OCI-LY1 (cell line): Measurements from ENCODE around the gene WWP2.
"Not testable (repeated sequence)": the region's sequence is repeated elsewhere in the genome, so short reads cannot be mapped to it uniquely, and the experiment has no call there.

Experiments used
- H2AFZ ChIP-seq: fragments of 200-600 bp; sonication (generic), shearing (Covaris generic); 2 replicates; pipeline ENCODE4 v1.6.0; 2014; ENCODE audit warnings: antibody characterized with exemption, mild to moderate bottlenecking, low read length
- H3F3A ChIP-seq: fragments of 200-600 bp; sonication (generic), shearing (Covaris generic); 2 replicates; pipeline ENCODE4 v1.6.0; 2014; ENCODE audit warnings: mild to moderate bottlenecking, antibody characterized with exemption, low read length, moderate library complexity; ENCODE audit not compliant: insufficient read depth
- H3K27ac ChIP-seq: fragments of 200-600 bp; sonication (generic); 2 replicates; pipeline ENCODE4 v1.5.1; 2014; ENCODE audit warnings: low read length, mixed run types, mild to moderate bottlenecking, low read depth; ENCODE audit not compliant: poor library complexity, severe bottlenecking
- H3K27me3 ChIP-seq: fragments of 200-600 bp; sonication (generic); 2 replicates; pipeline ENCODE4 v1.6.0; 2014; ENCODE audit warnings: antibody characterized with exemption, mild to moderate bottlenecking, low read length, moderate library complexity; ENCODE audit not compliant: insufficient read depth
- H3K36me3 ChIP-seq: fragments of 200-600 bp; sonication (generic); 2 replicates; pipeline ENCODE4 v1.6.1; 2014; ENCODE audit warnings: mild to moderate bottlenecking, antibody characterized with exemption, low read length, moderate library complexity, mixed read lengths; ENCODE audit not compliant: insufficient read depth
- H3K4me1 ChIP-seq: fragments of 200-600 bp; sonication (generic); 2 replicates; pipeline ENCODE4 v1.5.1; 2014; ENCODE audit warnings: mild to moderate bottlenecking, low read length, moderate library complexity; ENCODE audit not compliant: insufficient read depth, severe bottlenecking
- H3K4me2 ChIP-seq: fragments of 200-600 bp; sonication (generic), shearing (Covaris generic); 2 replicates; pipeline ENCODE4 v1.6.1; 2014; ENCODE audit warnings: low read length
- H3K4me3 ChIP-seq: fragments of 200-600 bp; sonication (generic); 2 replicates; pipeline ENCODE4 v1.5.1; 2014; ENCODE audit warnings: low read length, low read depth, mild to moderate bottlenecking, mixed read lengths; ENCODE audit not compliant: poor library complexity, severe bottlenecking
- H3K79me2 ChIP-seq: fragments of 200-600 bp; shearing (Covaris generic); 2 replicates; pipeline ENCODE4 v1.6.1; 2016; ENCODE audit warnings: mixed run types, low read length, mixed read lengths; ENCODE audit not compliant: insufficient read depth
- H3K9ac ChIP-seq: fragments of 200-600 bp; sonication (generic), shearing (Covaris generic); 2 replicates; pipeline ENCODE4 v1.6.1; 2014; ENCODE audit warnings: mild to moderate bottlenecking, low read length, mixed read lengths
- H3K9me2 ChIP-seq: fragments of 200-600 bp; sonication (generic), shearing (Covaris generic); 2 replicates; pipeline ENCODE4 v1.6.1; 2014; ENCODE audit warnings: low read depth, mild to moderate bottlenecking, low read length, mixed read lengths
- H3K9me3 ChIP-seq: fragments of 200-600 bp; shearing (Covaris generic); 2 replicates; pipeline ENCODE4 v1.6.1; 2014; ENCODE audit warnings: low read length, mixed read lengths
- H4K20me1 ChIP-seq: fragments of 200-600 bp; sonication (generic), shearing (Covaris generic); 2 replicates; pipeline ENCODE4 v1.6.0; 2016; ENCODE audit warnings: mild to moderate bottlenecking, low read length; ENCODE audit not compliant: insufficient read depth
- EZH2 ChIP-seq: fragments of 200-600 bp; sonication (generic), shearing (Covaris generic); IDR thresholded peaks from 2 replicates; pipeline ENCODE4 v1.8.0; 2017; ENCODE audit warnings: borderline replicate concordance, mixed run types, mild to moderate bottlenecking, antibody characterized with exemption, low read length, moderate library complexity, mixed read lengths
- TF ChIP-seq, protein P1 (sequence below): fragments of 200-600 bp; sonication (generic), shearing (Covaris generic); IDR thresholded peaks from 2 replicates; pipeline ENCODE4 v1.5.1; 2017; ENCODE audit warnings: mild to moderate bottlenecking, antibody characterized with exemption, low read length, moderate library complexity, mixed read lengths

The WWP2 gene

DNA sequence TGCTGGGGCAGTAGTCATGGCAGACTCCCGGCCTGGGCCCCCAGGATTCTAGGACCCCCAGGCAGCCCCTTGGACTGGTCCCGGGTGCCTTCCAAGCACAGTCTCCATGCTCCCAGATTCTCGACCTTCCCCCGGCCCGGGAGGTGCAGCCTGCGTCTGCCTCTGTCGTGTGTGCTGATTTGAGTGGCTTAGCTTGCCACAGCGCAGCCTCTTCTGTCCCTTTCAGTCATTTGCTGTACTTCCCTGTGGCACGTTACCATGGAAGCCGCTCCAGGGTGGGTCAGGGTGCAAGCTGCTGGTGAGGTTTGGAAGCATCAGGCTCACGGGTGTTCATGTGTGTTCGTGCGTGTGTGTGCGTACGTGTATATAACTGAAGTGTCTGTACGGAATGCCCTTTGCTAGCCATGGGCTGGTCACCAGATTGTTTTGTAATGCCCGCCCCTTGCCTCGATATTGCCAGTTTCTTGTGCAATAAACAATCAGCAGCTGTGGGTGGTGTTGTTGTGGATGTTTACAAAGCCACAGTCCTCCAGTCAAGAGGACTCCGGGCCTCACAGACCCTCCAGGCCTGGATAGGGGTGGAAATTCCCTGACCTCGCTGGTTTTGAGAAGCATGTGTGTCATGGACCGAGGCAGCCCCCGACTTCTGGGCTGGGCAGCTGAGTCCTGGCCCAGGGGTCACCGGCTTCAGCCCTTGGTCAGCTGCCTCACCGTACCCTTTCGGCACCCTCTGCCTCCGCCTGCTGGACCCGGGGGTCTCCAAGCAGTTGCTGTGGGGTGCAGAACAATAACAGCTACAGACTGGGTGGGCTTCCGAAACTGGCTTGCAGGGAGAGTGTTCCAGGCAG, 179.3 kb downstream of the WWP2 start:
- Histone ChIP-seq H3K4me2 (no peak overlapping the region), H3K27ac (no peak overlapping the region), H3K9me3 (no peaks in the 10 kb centered on the region), H2AFZ (no peak overlapping the region), H3K9me2 (no peaks in the 10 kb centered on the region), H3K4me3 (no peak overlapping the region), H3F3A (no peaks in the 10 kb centered on the region), H3K9ac (no peak overlapping the region), H3K4me1 (no peaks in the 10 kb centered on the region), H4K20me1 (no peaks in the 10 kb centered on the region), H3K27me3 (no peaks in the 10 kb centered on the region), H3K36me3 (peaks cover 12% of the 10 kb centered on the region; the same call in 1 of the 2 replicates), H3K79me2 (no peaks in the 10 kb centered on the region)
- TF ChIP-seq, protein P1, sequence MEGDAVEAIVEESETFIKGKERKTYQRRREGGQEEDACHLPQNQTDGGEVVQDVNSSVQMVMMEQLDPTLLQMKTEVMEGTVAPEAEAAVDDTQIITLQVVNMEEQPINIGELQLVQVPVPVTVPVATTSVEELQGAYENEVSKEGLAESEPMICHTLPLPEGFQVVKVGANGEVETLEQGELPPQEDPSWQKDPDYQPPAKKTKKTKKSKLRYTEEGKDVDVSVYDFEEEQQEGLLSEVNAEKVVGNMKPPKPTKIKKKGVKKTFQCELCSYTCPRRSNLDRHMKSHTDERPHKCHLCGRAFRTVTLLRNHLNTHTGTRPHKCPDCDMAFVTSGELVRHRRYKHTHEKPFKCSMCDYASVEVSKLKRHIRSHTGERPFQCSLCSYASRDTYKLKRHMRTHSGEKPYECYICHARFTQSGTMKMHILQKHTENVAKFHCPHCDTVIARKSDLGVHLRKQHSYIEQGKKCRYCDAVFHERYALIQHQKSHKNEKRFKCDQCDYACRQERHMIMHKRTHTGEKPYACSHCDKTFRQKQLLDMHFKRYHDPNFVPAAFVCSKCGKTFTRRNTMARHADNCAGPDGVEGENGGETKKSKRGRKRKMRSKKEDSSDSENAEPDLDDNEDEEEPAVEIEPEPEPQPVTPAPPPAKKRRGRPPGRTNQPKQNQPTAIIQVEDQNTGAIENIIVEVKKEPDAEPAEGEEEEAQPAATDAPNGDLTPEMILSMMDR = no peak
- no peak for TF ChIP-seq EZH2

DNA sequence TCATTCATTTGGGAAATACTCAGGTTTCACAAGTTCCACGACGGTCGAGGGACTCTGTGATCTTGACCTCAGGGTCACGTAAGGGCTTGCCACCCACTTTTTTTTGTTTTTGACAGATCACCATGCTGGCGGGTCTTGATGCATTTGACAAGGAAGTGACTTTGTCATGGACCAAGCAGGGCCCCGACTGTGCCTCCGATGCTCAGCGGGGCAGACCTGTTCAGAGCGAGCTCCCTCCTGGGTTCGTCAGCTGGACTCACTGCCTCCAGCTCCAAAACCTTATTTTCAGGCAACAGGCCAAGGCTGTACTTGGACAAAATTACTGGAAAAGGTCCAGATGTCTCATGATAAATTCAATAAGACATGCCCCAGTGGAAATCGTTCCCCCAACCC, 180.0 kb downstream of the WWP2 start:
- Histone ChIP-seq H2AFZ (no peak overlapping the region), H3K36me3 (peaks cover 12% of the 10 kb centered on the region; the same call in 1 of the 2 replicates), H3K4me2 (no peak overlapping the region), H3F3A (no peaks in the 10 kb centered on the region), H3K79me2 (no peaks in the 10 kb centered on the region), H3K9ac (no peak overlapping the region), H3K9me2 (no peaks in the 10 kb centered on the region), H3K9me3 (no peaks in the 10 kb centered on the region), H4K20me1 (no peaks in the 10 kb centered on the region), H3K27me3 (no peaks in the 10 kb centered on the region), H3K4me1 (no peaks in the 10 kb centered on the region), H3K27ac (no peak overlapping the region), H3K4me3 (no peak overlapping the region)
- TF ChIP-seq EZH2 = no peak
- TF ChIP-seq, protein P1 = no peak

DNA sequence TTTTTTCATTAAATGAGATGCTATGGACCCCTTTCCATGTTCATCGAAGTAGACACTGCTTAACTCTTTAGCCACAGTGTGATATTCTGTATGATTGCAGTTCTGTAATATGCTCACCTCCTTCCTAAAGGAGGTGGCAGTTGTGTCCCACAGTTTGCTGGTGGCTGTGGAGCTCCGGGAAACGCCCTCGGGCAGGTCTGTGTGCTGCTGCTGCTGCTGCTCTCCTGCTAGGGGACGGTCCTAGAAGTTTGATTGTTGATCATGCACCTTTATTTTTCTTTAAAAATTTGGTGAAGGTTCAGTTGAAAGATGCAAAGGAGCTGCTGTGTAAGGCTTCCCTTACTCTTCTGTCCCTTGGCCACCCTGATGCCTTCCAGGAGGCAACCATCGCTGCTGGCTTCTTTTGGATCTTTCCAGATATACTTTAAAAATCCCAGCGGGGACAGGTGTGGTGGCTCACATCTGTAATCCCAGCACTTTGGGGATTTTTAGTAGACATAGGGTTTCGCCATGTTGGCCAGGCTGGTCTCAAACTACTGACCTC, 180.6 kb downstream of the WWP2 start:
- Histone ChIP-seq H3K4me1 (no peaks in the 10 kb centered on the region), H3K36me3 (peaks cover 10% of the 10 kb centered on the region; the same call in 1 of the 2 replicates), H3K27ac (no peak overlapping the region), H3K4me3 (no peak overlapping the region), H3K9me3 (no peaks in the 10 kb centered on the region), H3K9ac (no peak overlapping the region), H4K20me1 (no peaks in the 10 kb centered on the region), H3K9me2 (no peaks in the 10 kb centered on the region), H3F3A (no peaks in the 10 kb centered on the region), H3K79me2 (no peaks in the 10 kb centered on the region), H3K4me2 (no peak overlapping the region), H2AFZ (no peak overlapping the region), H3K27me3 (no peaks in the 10 kb centered on the region)
- no peak for TF ChIP-seq EZH2
- TF ChIP-seq, protein P1 = no peak

DNA sequence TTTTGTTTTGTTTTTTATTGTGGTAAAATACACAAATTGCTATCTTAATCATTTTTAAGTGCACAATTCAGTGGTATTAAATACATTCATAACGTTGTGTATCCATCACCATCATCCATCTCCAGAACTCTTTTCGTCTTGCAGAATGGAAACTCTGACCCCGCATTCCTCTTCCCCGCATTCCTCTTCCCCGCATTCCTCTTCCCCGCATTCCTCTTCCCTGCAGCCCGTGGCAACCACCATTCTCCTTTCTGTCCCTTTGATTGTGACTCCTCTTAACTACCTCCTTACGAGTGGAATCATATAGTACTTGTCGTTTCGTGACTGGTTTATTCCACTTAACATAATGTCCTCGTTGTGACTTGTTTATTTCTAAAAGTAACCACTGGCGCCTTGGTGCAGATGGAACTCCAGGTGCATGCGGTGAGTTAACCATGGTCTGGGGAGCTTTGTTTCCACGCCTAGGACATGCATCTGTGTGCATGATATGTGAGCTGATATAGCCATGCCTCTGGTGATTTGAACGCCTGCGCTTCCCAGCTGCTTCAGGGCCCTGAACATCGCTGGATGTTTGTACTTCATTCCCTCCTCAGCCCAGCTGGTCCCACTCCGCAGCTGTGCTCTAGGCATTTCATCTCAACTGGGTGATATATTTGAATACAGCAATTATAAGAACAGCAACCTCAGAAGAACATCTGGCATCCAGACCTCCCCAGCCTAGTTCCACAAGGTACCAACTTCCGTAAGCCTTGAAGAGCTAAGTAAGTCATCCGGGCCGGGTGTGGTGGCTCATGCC, 181.3 kb downstream of the WWP2 start:
- H3K79me2 ChIP-seq, H3K4me1 ChIP-seq, H4K20me1 ChIP-seq, H3K4me3 ChIP-seq, H3K9ac ChIP-seq, H2AFZ ChIP-seq, H3F3A ChIP-seq, H3K27ac ChIP-seq, H3K9me2 ChIP-seq, H3K36me3 ChIP-seq, H3K9me3 ChIP-seq, H3K27me3 ChIP-seq, H3K4me2 ChIP-seq: not testable (repeated sequence)

DNA sequence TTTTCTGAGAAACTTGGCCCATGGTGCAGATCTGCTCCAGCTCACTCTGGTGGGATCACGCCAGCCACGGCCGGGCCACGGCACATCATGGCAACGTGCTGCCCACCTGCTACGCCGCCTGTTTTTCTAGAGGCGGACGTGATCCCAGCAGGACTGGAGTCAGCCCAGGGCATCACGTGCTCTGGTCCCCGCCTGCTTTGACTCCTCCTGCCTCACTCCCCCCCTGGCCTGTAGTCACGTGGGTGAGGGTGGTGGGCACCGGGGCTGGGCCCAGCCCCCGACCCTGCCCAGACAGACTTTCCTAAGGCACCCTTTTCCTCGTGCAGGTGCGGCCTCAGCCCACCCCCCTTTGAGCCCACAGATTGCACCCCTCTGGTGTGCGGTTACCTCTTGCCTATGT, 188.3 kb downstream of the WWP2 start:
- H3K79me2 ChIP-seq, H3K4me1 ChIP-seq, H3K9ac ChIP-seq, H3K27ac ChIP-seq, H3K4me2 ChIP-seq, H3K4me3 ChIP-seq, H3F3A ChIP-seq, H3K36me3 ChIP-seq, H3K9me2 ChIP-seq, H4K20me1 ChIP-seq, H3K27me3 ChIP-seq, H3K9me3 ChIP-seq, H2AFZ ChIP-seq: not testable (repeated sequence)
